IMR-90 (cell line): Measurements from ENCODE around the gene NAP1L5. TPM values are rescaled to one million over a fixed set of nuclear protein-coding genes. Genes with fewer than 3 reads are reported as not detected.
A peak's percentile ranks its signal among the peaks of the same experiment; 100 is the strongest.

Experiments
- ATAC-seq: fragments of 200-7000 bp; cut with Tn5 transposase; 2 replicates; pipeline ENCODE4 v1.9.1; 2020; ENCODE audit warnings: low read depth, mild to moderate bottlenecking, moderate library complexity
- BruUV-seq: library from RNA; stranded (reverse); fragments of 400-500 nt; replicated peaks from 2 replicates; lab custom pipeline; 2021; lab: Mats Ljungman, UMichigan
- CTCF ChIA-PET: fragments of 300-600 bp; formaldehyde crosslinking; extraction: SDS; loops from one replicate; lab custom pipeline; 2021; ENCODE audit warnings: antibody characterized with exemption; lab: Yijun Ruan, JAX
- POLR2A ChIA-PET: fragments of 300-600 bp; sonication (Branson Sonifier 250); formaldehyde crosslinking; loops from one replicate; lab custom pipeline; 2022; ENCODE audit warnings: antibody characterized with exemption; ENCODE audit not compliant: unreplicated experiment; lab: Charles Lee
- DNase-seq: peaks from one replicate; pipeline ENCODE4 v3.0.0; 2013
- H2AFZ ChIP-seq: replicated peaks from 2 replicates; pipeline ENCODE3; 2013; ENCODE audit warnings: low read length, mild to moderate bottlenecking; ENCODE audit not compliant: poor library complexity
- H2AK5ac ChIP-seq: 2 replicates; pipeline ENCODE4 v1.6.1; 2013; ENCODE audit warnings: low read depth, low read length, inconsistent platforms
- H2AK9ac ChIP-seq: replicated peaks from 2 replicates; pipeline ENCODE3; 2013; ENCODE audit warnings: mild to moderate bottlenecking, low read depth, low read length, moderate library complexity; ENCODE audit not compliant: poor library complexity
- H2BK120ac ChIP-seq: 2 replicates; pipeline ENCODE4 v1.6.1; 2013; ENCODE audit warnings: low read depth, low read length, inconsistent platforms
- H2BK15ac ChIP-seq: 3 replicates; pipeline ENCODE4 v1.6.1; 2013; ENCODE audit warnings: low read depth, low read length, inconsistent platforms
- H2BK20ac ChIP-seq: 2 replicates; pipeline ENCODE4 v1.6.1; 2013; ENCODE audit warnings: low read depth, mild to moderate bottlenecking, inconsistent platforms, low read length, moderate library complexity
- H2BK5ac ChIP-seq: 2 replicates; pipeline ENCODE4 v1.6.1; 2013; ENCODE audit warnings: mild to moderate bottlenecking, low read depth, low read length, inconsistent platforms; ENCODE audit not compliant: poor library complexity, severe bottlenecking
- H3K14ac ChIP-seq: replicated peaks from 2 replicates; pipeline ENCODE4 v1.6.1; 2013; ENCODE audit warnings: low read depth, low read length, inconsistent platforms
- H3K18ac ChIP-seq: 2 replicates; pipeline ENCODE4 v1.6.1; 2013; ENCODE audit warnings: low read depth, low read length, control low read depth
- H3K23ac ChIP-seq: 2 replicates; pipeline ENCODE4 v1.6.1; 2013; ENCODE audit warnings: low read depth, low read length, inconsistent platforms
- H3K27ac ChIP-seq: 2 replicates; pipeline ENCODE4 v1.5.1; 2013; ENCODE audit warnings: mild to moderate bottlenecking, control low read depth, low read length; ENCODE audit not compliant: insufficient read depth
- H3K27me3 ChIP-seq: 2 replicates; pipeline ENCODE4 v1.6.1; 2013; ENCODE audit warnings: low read length; ENCODE audit not compliant: control insufficient read depth, insufficient read depth
- H3K36me3 ChIP-seq: 2 replicates; pipeline ENCODE4 v1.6.1; 2013; ENCODE audit warnings: low read length, mixed read lengths; ENCODE audit not compliant: control insufficient read depth, insufficient read depth
- H3K4ac ChIP-seq: 2 replicates; pipeline ENCODE4 v1.6.1; 2013; ENCODE audit warnings: low read depth, low read length, inconsistent platforms
- H3K4me1 ChIP-seq: 2 replicates; pipeline ENCODE4 v1.6.1; 2013; ENCODE audit warnings: low read length, mixed read lengths; ENCODE audit not compliant: control insufficient read depth, insufficient read depth
- H3K4me2 ChIP-seq: 2 replicates; pipeline ENCODE4 v1.6.1; 2013; ENCODE audit warnings: low read depth, mild to moderate bottlenecking, control low read depth, low read length, moderate library complexity
- H3K4me3 ChIP-seq: 2 replicates; pipeline ENCODE4 v1.5.1; 2013; ENCODE audit warnings: low read depth, mild to moderate bottlenecking, control low read depth, low read length, moderate library complexity; ENCODE audit not compliant: insufficient read depth
- H3K56ac ChIP-seq: 2 replicates; pipeline ENCODE4 v1.6.1; 2013; ENCODE audit warnings: low read length, inconsistent platforms; ENCODE audit not compliant: insufficient read depth; ENCODE audit errors: extremely low read depth
- H3K79me1 ChIP-seq, 2 experiments: 2 replicates each; pipeline ENCODE4 v1.6.1; 2013; ENCODE audit warnings: low read length in 2 of 2, inconsistent platforms in 1 of 2, low read depth in 1 of 2
- H3K9ac ChIP-seq: 2 replicates; pipeline ENCODE4 v1.6.1; 2013; ENCODE audit warnings: low read depth, low read length, control low read depth
- H3K9me1 ChIP-seq: 2 replicates; pipeline ENCODE4 v1.6.1; 2013; ENCODE audit warnings: low read length, inconsistent platforms; ENCODE audit not compliant: insufficient read depth
- H3K9me3 ChIP-seq: 2 replicates; pipeline ENCODE4 v1.6.1; 2013; ENCODE audit warnings: low read length; ENCODE audit not compliant: control insufficient read depth, insufficient read depth
- H4K20me1 ChIP-seq: 2 replicates; pipeline ENCODE4 v1.6.1; 2013; ENCODE audit warnings: low read length, inconsistent platforms; ENCODE audit not compliant: insufficient read depth
- H4K5ac ChIP-seq: 2 replicates; pipeline ENCODE4 v1.6.1; 2013; ENCODE audit warnings: mild to moderate bottlenecking, low read depth, low read length, control low read depth
- H4K8ac ChIP-seq, 2 experiments: 2 replicates each; pipeline ENCODE4 v1.6.1; 2013; ENCODE audit warnings: low read depth in 2 of 2, low read length in 2 of 2, control low read depth in 1 of 2, inconsistent platforms in 1 of 2
- H4K91ac ChIP-seq: 2 replicates; pipeline ENCODE4 v1.6.1; 2013; ENCODE audit warnings: low read depth, low read length, inconsistent platforms; ENCODE audit not compliant: insufficient read depth
- CHD1 ChIP-seq: IDR thresholded peaks from 2 replicates; pipeline ENCODE4 v1.6.1; 2012; ENCODE audit warnings: low read depth, low read length, improper control_type of control experiment
- USF2 ChIP-seq: fragments of 150-350 bp; IDR thresholded peaks from 2 replicates; pipeline ENCODE4 v1.6.1; 2017; ENCODE audit warnings: mild to moderate bottlenecking, antibody characterized with exemption, low read length, low read depth
- WGBS, 2 experiments: methylation state at CpG; one replicate each; pipeline versions ENCODE4 v1.1.5 to v1.1.7; 2013; ENCODE audit warnings: missing lambda C conversion rate in 2 of 2; ENCODE audit not compliant: insufficient read length in 1 of 2; ENCODE audit errors: extremely low coverage in 2 of 2; 5-methylcytosine and 5-hydroxymethylcytosine counted together
- dilution Hi-C: fragments of 300-500 bp; cut with HindIII; formaldehyde crosslinking; loops from one replicate; pipeline ENCODE4 v1.14.3; 2018; ENCODE audit warnings: low sequenced_read_pairs; ENCODE audit not compliant: unreplicated experiment
- in situ Hi-C: fragments of 300-500 bp; cut with MboI; formaldehyde crosslinking; loops from 3 replicates; pipeline ENCODE4 v1.14.3; 2019; ENCODE audit warnings: low sequenced_read_pairs, inconsistent platforms, mixed read lengths
- intact Hi-C: fragments of 100-400 bp; cut with micrococcal nuclease; formaldehyde crosslinking; loops from 2 replicates; pipeline ENCODE4 v1.10.0; 2022
- polyA plus RNA-seq, 3 experiments: library from polyadenylated mRNA; depleted of rRNA; stranded (reverse); fragments of >200 nt; gene quantifications; 2 replicates each; pipeline ENCODE4 v1.2.3, GENCODE V29; 2012; ENCODE audit warnings: low replicate concordance in 1 of 3
- total RNA-seq: library from RNA; depleted of rRNA; stranded (reverse); fragments of >200 nt; gene quantifications from 2 replicates; pipeline ENCODE4 v1.2.3, GENCODE V29; 2012

The NAP1L5 gene
- total and polyA plus RNA-seq, 2 of the 4 experiments (the other 2 are of a cell fraction) = 3.9 to 5.3 TPM

GRCh38 chr4:88742561-88742960 lies 44.9 kb upstream of the NAP1L5 start:
- H3K27me3 ChIP-seq = no peaks in the 10 kb centered on the region
- no peak overlapping the region for H4K5ac ChIP-seq
- no peak overlapping the region for H2BK5ac ChIP-seq
- H2AK9ac ChIP-seq = no peak overlapping the region
- dilution Hi-C loops (no loop called here), intact Hi-C loops (no loop called here), in situ Hi-C loops (no loop called here)
- no peak overlapping the region for H3K18ac ChIP-seq
- no peak overlapping the region for H3K4me3 ChIP-seq
- no peak overlapping the region for H2AFZ ChIP-seq
- H3K9ac ChIP-seq = no peak overlapping the region
- H2BK15ac ChIP-seq = no peak overlapping the region
- H4K91ac ChIP-seq = no peak overlapping the region
- H3K56ac ChIP-seq = no peak overlapping the region
- peaks cover 5% of the 10 kb centered on the region for H3K4me1 ChIP-seq
- H3K79me1 ChIP-seq = no peaks in the 10 kb centered on the region; a peak in 1 of 4 replicates
- no TSS peak for BruUV-seq
- ChIA-PET POLR2A (interaction anchor here (0.6 kb wide), 1 partner anchor 1781 kb away, joined by 4 read pairs; no protein-coding TSS in a partner anchor), CTCF (interaction anchor here (1.3 kb wide), 1 partner anchor 47 kb away, joined by 3 read pairs; no protein-coding TSS in a partner anchor)
- H3K14ac ChIP-seq = no peak overlapping the region
- no peak overlapping the region for H2AK5ac ChIP-seq
- H2BK20ac ChIP-seq = no peak overlapping the region
- no peak overlapping the region; a peak in 1 of 4 replicates for H4K8ac ChIP-seq
- no peak overlapping the region for H3K27ac ChIP-seq
- no peak overlapping the region for H2BK120ac ChIP-seq
- WGBS, 2 experiments = 20% methylated on average over 1 of the region's 2 CpGs; no CpG with 5 or more reads in 1 of the 2 experiments
- ATAC-seq (no peak), DNase-seq (peak; percentile 36)
- no peak overlapping the region for H3K4ac ChIP-seq
- H3K4me2 ChIP-seq = no peak overlapping the region
- no peak for TF ChIP-seq CHD1
- no peak for TF ChIP-seq USF2
- no peaks in the 10 kb centered on the region for H4K20me1 ChIP-seq
- no peaks in the 10 kb centered on the region for H3K9me3 ChIP-seq
- peaks cover 9% of the 10 kb centered on the region for H3K9me1 ChIP-seq
- peaks cover 23% of the 10 kb centered on the region for H3K36me3 ChIP-seq
- H3K23ac ChIP-seq = no peak overlapping the region
